Neural cell (in vitro differentiated cells): Measurements from ENCODE around the gene XRRA1. TPM values are rescaled to one million over a fixed set of nuclear protein-coding genes. Genes with fewer than 3 reads are reported as not detected.
A peak's percentile ranks its signal among the peaks of the same experiment; 100 is the strongest.
"Not testable (repeated sequence)": the region's sequence is repeated elsewhere in the genome, so short reads cannot be mapped to it uniquely, and the experiment has no call there.

ENCODE experiments used
- H2AFZ ChIP-seq: fragments of 200-600, 300-800 bp; sonication (generic), shearing (Covaris generic); 2 replicates; pipeline ENCODE4 v1.6.0; 2014; ENCODE audit warnings: low read depth, mild to moderate bottlenecking, antibody characterized with exemption, low read length, moderate library complexity
- H3F3A ChIP-seq: fragments of 200-600 bp; shearing (Covaris generic); 2 replicates; pipeline ENCODE4 v1.6.1; 2016; ENCODE audit warnings: mild to moderate bottlenecking, moderate library complexity, mixed read lengths, antibody characterized with exemption, low read length; ENCODE audit not compliant: insufficient read depth, poor library complexity, severe bottlenecking
- H3K27ac ChIP-seq: fragments of 200-600, 300-800 bp; sonication (generic), shearing (Covaris generic); 2 replicates; pipeline ENCODE4 v1.5.1; 2014; ENCODE audit warnings: mild to moderate bottlenecking, low read length, moderate library complexity
- H3K27me3 ChIP-seq: fragments of 300-800, 200-600 bp; sonication (generic), shearing (Covaris generic); 2 replicates; pipeline ENCODE4 v1.6.0; 2014; ENCODE audit warnings: mild to moderate bottlenecking, low read depth, low read length, moderate library complexity; ENCODE audit not compliant: insufficient read depth
- H3K36me3 ChIP-seq: fragments of 300-800, 200-600 bp; sonication (generic), shearing (Covaris generic); 2 replicates; pipeline ENCODE4 v1.5.1; 2014; ENCODE audit warnings: mild to moderate bottlenecking, antibody characterized with exemption, low read length, moderate library complexity; ENCODE audit not compliant: insufficient read depth
- H3K4me2 ChIP-seq: fragments of 300-800, 200-600 bp; sonication (generic), shearing (Covaris generic); 2 replicates; pipeline ENCODE4 v1.6.0; 2014; ENCODE audit warnings: mild to moderate bottlenecking, low read length
- H3K4me3 ChIP-seq: fragments of 300-800, 200-600 bp; sonication (generic), shearing (Covaris generic); 2 replicates; pipeline ENCODE4 v1.5.1; 2014; ENCODE audit warnings: mild to moderate bottlenecking, low read length, moderate library complexity
- H3K79me2 ChIP-seq: fragments of 200-600 bp; shearing (Covaris generic); replicated peaks from 2 replicates; pipeline ENCODE4 v1.6.0; 2014; ENCODE audit warnings: mild to moderate bottlenecking, low read length, moderate library complexity; ENCODE audit not compliant: insufficient read depth
- H3K9ac ChIP-seq: fragments of 300-800, 200-600 bp; sonication (generic), shearing (Covaris generic); 2 replicates; pipeline ENCODE4 v1.6.1; 2016; ENCODE audit warnings: mild to moderate bottlenecking, low read length, mixed read lengths
- H3K9me2 ChIP-seq: fragments of 200-600 bp; shearing (Covaris generic); 2 replicates; pipeline ENCODE4 v1.6.1; 2016; ENCODE audit warnings: mild to moderate bottlenecking, low read length, mixed read lengths; ENCODE audit not compliant: insufficient read depth
- H3K9me3 ChIP-seq: fragments of 200-600, 300-800 bp; sonication (generic), shearing (Covaris generic); 2 replicates; pipeline ENCODE4 v1.6.1; 2016; ENCODE audit warnings: mild to moderate bottlenecking, mixed run types, low read length, moderate library complexity, mixed read lengths
- H4K20me1 ChIP-seq: fragments of 200-600 bp; shearing (Covaris generic); 2 replicates; pipeline ENCODE4 v1.6.1; 2016; ENCODE audit warnings: mild to moderate bottlenecking, mixed run types; ENCODE audit not compliant: insufficient read depth
- CTCF ChIP-seq: fragments of 450-650 bp; IDR thresholded peaks from 2 replicates; pipeline ENCODE4 v1.5.1; 2014; ENCODE audit warnings: antibody characterized with exemption, mild to moderate bottlenecking, moderate library complexity; ENCODE audit not compliant: poor library complexity, severe bottlenecking
- EP300 ChIP-seq: fragments of 450-650 bp; conservative IDR thresholded peaks from 2 replicates; pipeline ENCODE4 v1.6.1; 2014; ENCODE audit warnings: antibody characterized with exemption, mild to moderate bottlenecking, moderate library complexity; ENCODE audit not compliant: poor library complexity, severe bottlenecking
- EZH2 ChIP-seq: fragments of 200-600, 300-800 bp; shearing (Covaris generic), sonication (generic); IDR thresholded peaks from 2 replicates; pipeline ENCODE4 v1.6.1; 2014; ENCODE audit warnings: antibody characterized with exemption, low read length, borderline replicate concordance, mild to moderate bottlenecking; ENCODE audit not compliant: insufficient read depth, poor library complexity, severe bottlenecking
- MXI1 ChIP-seq: fragments of 450-650 bp; conservative IDR thresholded peaks from 2 replicates; pipeline ENCODE4 v1.6.1; 2014; ENCODE audit warnings: antibody characterized with exemption, mild to moderate bottlenecking; ENCODE audit not compliant: poor library complexity, severe bottlenecking
- POLR2AphosphoS5 ChIP-seq: IDR thresholded peaks from 2 replicates; pipeline ENCODE4 v1.6.1; 2012
- RAD21 ChIP-seq: fragments of 450-650 bp; conservative IDR thresholded peaks from 2 replicates; pipeline ENCODE4 v1.6.1; 2014; ENCODE audit warnings: antibody characterized with exemption, mild to moderate bottlenecking, moderate library complexity
- REST ChIP-seq: IDR thresholded peaks from 2 replicates; pipeline ENCODE4 v1.6.1; 2012; ENCODE audit warnings: borderline replicate concordance
- SMC3 ChIP-seq: fragments of 450-650 bp; conservative IDR thresholded peaks from 2 replicates; pipeline ENCODE4 v1.6.1; 2014; ENCODE audit warnings: antibody characterized with exemption, mild to moderate bottlenecking, moderate library complexity; ENCODE audit not compliant: poor library complexity
- TAF1 ChIP-seq: IDR thresholded peaks from 2 replicates; pipeline ENCODE4 v1.6.1; 2012; ENCODE audit warnings: low read depth
- polyA plus RNA-seq: library from polyadenylated mRNA; depleted of rRNA; stranded (reverse); fragments of >200 nt; gene quantifications from 2 replicates; pipeline ENCODE4 v1.2.3, GENCODE V29; 2014

XRRA1 gene
- polyA plus RNA-seq, 1 donor from 2014 or later: 2.7 TPM

GRCh38 chr11:74990941-74991340, 42.0 kb upstream of the XRRA1 start:
- TF ChIP-seq SMC3: no peak
- no peak for TF ChIP-seq POLR2AphosphoS5
- no peak for TF ChIP-seq EP300
- TF ChIP-seq CTCF: no peak
- no peak for TF ChIP-seq RAD21
- TF ChIP-seq TAF1: no peak
- TF ChIP-seq REST: no peak
- TF ChIP-seq EZH2: no peak
- no peak for TF ChIP-seq MXI1
- no peaks in the 10 kb centered on the region for H3K9me3 ChIP-seq

GRCh38 chr11:74990150-74990549, 41.3 kb upstream of the XRRA1 start:
- peak overlapping the region; percentile 86 for H3K4me3 ChIP-seq
- not testable (repeated sequence) for H3K4me2 ChIP-seq, H3K9me3 ChIP-seq, H3K27me3 ChIP-seq, H4K20me1 ChIP-seq, H3K27ac ChIP-seq, H2AFZ ChIP-seq, H3F3A ChIP-seq, H3K79me2 ChIP-seq, H3K36me3 ChIP-seq, H3K9ac ChIP-seq, H3K9me2 ChIP-seq

More at GRCh38 chr11:74990941-74991340, 42.0 kb upstream of the XRRA1 start:
- no peaks in the 10 kb centered on the region for H3F3A ChIP-seq
- H2AFZ ChIP-seq: no peak overlapping the region
- no peaks in the 10 kb centered on the region for H3K27me3 ChIP-seq
- no peak overlapping the region for H3K27ac ChIP-seq
- no peak overlapping the region for H3K4me2 ChIP-seq
- H4K20me1 ChIP-seq: no peaks in the 10 kb centered on the region
- peaks cover 5% of the 10 kb centered on the region for H3K36me3 ChIP-seq
- no peak overlapping the region for H3K9ac ChIP-seq
- no peaks in the 10 kb centered on the region for H3K9me2 ChIP-seq
- H3K4me3 ChIP-seq: no peak overlapping the region
- H3K79me2 ChIP-seq: no peaks in the 10 kb centered on the region

- peak overlapping the region; percentile 56 for H3K4me2 ChIP-seq
Measured at GRCh38 chr11:74989260-74989638, 40.4 kb upstream of the XRRA1 start.

More at GRCh38 chr11:74989260-74989638, 40.4 kb upstream of the XRRA1 start:
- TF ChIP-seq POLR2AphosphoS5 (no peak), REST (peak; percentile 2)
- H4K20me1 ChIP-seq: no peaks in the 10 kb centered on the region
- no peaks in the 10 kb centered on the region for H3F3A ChIP-seq
- no peaks in the 10 kb centered on the region for H3K27me3 ChIP-seq
- no peaks in the 10 kb centered on the region for H3K79me2 ChIP-seq
- H2AFZ ChIP-seq: peak overlapping the region; percentile 41
- peak overlapping the region; percentile 71 for H3K9ac ChIP-seq
- H3K27ac ChIP-seq: peak overlapping the region; percentile 27
- H3K36me3 ChIP-seq: peaks cover 5% of the 10 kb centered on the region
- H3K4me3 ChIP-seq: peak overlapping the region; percentile 86
- H3K9me2 ChIP-seq: no peaks in the 10 kb centered on the region
- no peaks in the 10 kb centered on the region for H3K9me3 ChIP-seq
